ENCODE data around the gene HEY2.

Gene HEY2

GRCh38 chr6:125791820-125792165 lies 42.4 kb downstream of the HEY2 start:
- peak overlapping the region; percentile 72 for H3K27ac ChIP-seq (ENCODE audit: low read length)
- peaks cover 24 to 31% of the 10 kb centered on the region in 2 donors for H3K4me1 ChIP-seq (ENCODE audit: control insufficient read depth in 1 of 2, insufficient read depth in 2 of 2, low read length in 2 of 2)
- H3K9me3 ChIP-seq (ENCODE audit: control insufficient read depth in 1 of 2, low read length in 2 of 2), result no peaks in the 10 kb centered on the region
- no peaks in the 10 kb centered on the region for H3K36me3 ChIP-seq (ENCODE audit: control insufficient read depth in 1 of 2, insufficient read depth in 2 of 2, low read length in 2 of 2)
- H3K27me3 ChIP-seq (ENCODE audit: low read depth, low read length), result no peaks in the 10 kb centered on the region
- H3K4me3 ChIP-seq (ENCODE audit: low read depth in 1 of 2, low read length in 2 of 2), result peak overlapping the region; percentile 77 to 95

DNA sequence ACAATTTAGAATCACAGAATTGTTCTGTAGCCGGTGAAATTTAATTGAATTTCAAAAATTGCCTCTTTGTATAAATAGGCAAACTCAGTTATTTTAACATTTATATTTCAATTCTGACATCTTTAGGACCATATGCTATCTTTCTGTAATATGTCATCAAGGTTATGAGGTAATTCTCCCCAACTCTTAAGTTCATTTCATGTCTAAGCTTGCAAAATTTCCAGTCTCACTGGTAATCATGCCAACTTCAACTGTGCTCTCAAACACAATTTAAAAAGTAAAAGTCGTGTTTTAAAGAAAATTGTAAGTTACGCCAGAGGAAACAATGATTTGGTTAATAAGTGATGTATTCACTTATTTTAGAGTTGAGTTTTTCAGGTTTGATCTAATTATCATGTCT lies 42.7 kb downstream of the HEY2 start:
- H3K36me3 ChIP-seq (ENCODE audit: control insufficient read depth in 1 of 2, insufficient read depth in 2 of 2, low read length in 2 of 2), result no peaks in the 10 kb centered on the region
- no peaks in the 10 kb centered on the region for H3K27me3 ChIP-seq (ENCODE audit: low read depth, low read length)
- H3K4me1 ChIP-seq (ENCODE audit: control insufficient read depth in 1 of 2, insufficient read depth in 2 of 2, low read length in 2 of 2), result peaks cover 24 to 31% of the 10 kb centered on the region in 2 donors
- H3K9me3 ChIP-seq (ENCODE audit: control insufficient read depth in 1 of 2, low read length in 2 of 2), result no peaks in the 10 kb centered on the region
- H3K4me3 ChIP-seq (ENCODE audit: low read depth in 1 of 2, low read length in 2 of 2), result peak overlapping the region; percentile 77 to 95
- peak overlapping the region; percentile 72 for H3K27ac ChIP-seq (ENCODE audit: low read length)

- H3K9me3 ChIP-seq (ENCODE audit: control insufficient read depth in 1 of 2, low read length in 2 of 2), result no peaks in the 10 kb centered on the region
- no peaks in the 10 kb centered on the region for H3K27me3 ChIP-seq (ENCODE audit: low read depth, low read length)
- peak overlapping the region; percentile 72 for H3K27ac ChIP-seq (ENCODE audit: low read length)
- no peak overlapping the region for H3K4me3 ChIP-seq (ENCODE audit: low read depth in 1 of 2, low read length in 2 of 2)
- H3K4me1 ChIP-seq (ENCODE audit: control insufficient read depth in 1 of 2, insufficient read depth in 2 of 2, low read length in 2 of 2), result peaks cover 28 to 34% of the 10 kb centered on the region in 2 donors
- no peaks in the 10 kb centered on the region for H3K36me3 ChIP-seq (ENCODE audit: control insufficient read depth in 1 of 2, insufficient read depth in 2 of 2, low read length in 2 of 2)
These were observed 43.2 kb downstream of the HEY2 start for GRCh38 chr6:125792680-125793079.

DNA sequence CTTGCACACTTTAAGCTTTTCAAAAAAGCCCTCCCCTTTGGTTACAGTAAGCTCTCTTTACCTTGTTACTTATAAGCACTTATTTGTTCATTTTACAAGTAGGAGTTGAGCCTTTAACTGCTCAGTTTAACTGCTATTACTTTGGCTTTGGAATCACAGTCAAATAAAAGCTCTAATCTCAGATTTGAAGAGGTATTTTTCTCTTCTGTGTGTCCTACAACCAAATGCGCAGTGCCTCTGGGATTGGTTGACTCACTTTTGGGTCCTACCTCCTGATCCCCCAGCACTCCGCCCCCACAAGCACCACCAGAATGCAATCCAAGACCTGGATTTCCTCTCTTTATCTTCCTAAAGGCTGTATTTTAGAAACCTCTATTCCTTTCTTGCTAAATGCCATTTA lies 43.8 kb downstream of the HEY2 start:
- peaks cover 29 to 34% of the 10 kb centered on the region in 2 donors for H3K4me1 ChIP-seq (ENCODE audit: control insufficient read depth in 1 of 2, insufficient read depth in 2 of 2, low read length in 2 of 2)
- no peaks in the 10 kb centered on the region for H3K27me3 ChIP-seq (ENCODE audit: low read depth, low read length)
- H3K36me3 ChIP-seq (ENCODE audit: control insufficient read depth in 1 of 2, insufficient read depth in 2 of 2, low read length in 2 of 2), result peaks cover 0 to 4% of the 10 kb centered on the region in 2 donors
- H3K9me3 ChIP-seq (ENCODE audit: control insufficient read depth in 1 of 2, low read length in 2 of 2), result no peaks in the 10 kb centered on the region
- peak overlapping the region; percentile 21 for H3K27ac ChIP-seq (ENCODE audit: low read length)
- H3K4me3 ChIP-seq (ENCODE audit: low read depth in 1 of 2, low read length in 2 of 2), result peak overlapping the region in 1 of 2 donors; percentile 0

GRCh38 chr6:125793863-125794262 lies 44.4 kb downstream of the HEY2 start:
- Histone ChIP-seq H3K9me3 (ENCODE audit: control insufficient read depth in 1 of 2, low read length in 2 of 2) (no peaks in the 10 kb centered on the region), H3K27me3 (ENCODE audit: low read depth, low read length) (no peaks in the 10 kb centered on the region), H3K36me3 (ENCODE audit: control insufficient read depth in 1 of 2, insufficient read depth in 2 of 2, low read length in 2 of 2) (peaks cover 0 to 4% of the 10 kb centered on the region in 2 donors), H3K4me3 (ENCODE audit: low read depth in 1 of 2, low read length in 2 of 2) (peak overlapping the region in 1 of 2 donors; percentile 9), H3K27ac (ENCODE audit: low read length) (no peak overlapping the region), H3K4me1 (ENCODE audit: control insufficient read depth in 1 of 2, insufficient read depth in 2 of 2, low read length in 2 of 2) (peaks cover 29 to 34% of the 10 kb centered on the region in 2 donors)

- Histone ChIP-seq H3K27ac (ENCODE audit: low read length) (no peak overlapping the region), H3K9me3 (ENCODE audit: control insufficient read depth in 1 of 2, low read length in 2 of 2) (no peaks in the 10 kb centered on the region), H3K27me3 (ENCODE audit: low read depth, low read length) (no peaks in the 10 kb centered on the region), H3K4me1 (ENCODE audit: control insufficient read depth in 1 of 2, insufficient read depth in 2 of 2, low read length in 2 of 2) (peaks cover 23 to 27% of the 10 kb centered on the region in 2 donors), H3K4me3 (ENCODE audit: low read depth in 1 of 2, low read length in 2 of 2) (no peak overlapping the region), H3K36me3 (ENCODE audit: control insufficient read depth in 1 of 2, insufficient read depth in 2 of 2, low read length in 2 of 2) (peaks cover 0 to 4% of the 10 kb centered on the region in 2 donors)
These were observed 45.1 kb downstream of the HEY2 start for GRCh38 chr6:125794342-125795137.

DNA sequence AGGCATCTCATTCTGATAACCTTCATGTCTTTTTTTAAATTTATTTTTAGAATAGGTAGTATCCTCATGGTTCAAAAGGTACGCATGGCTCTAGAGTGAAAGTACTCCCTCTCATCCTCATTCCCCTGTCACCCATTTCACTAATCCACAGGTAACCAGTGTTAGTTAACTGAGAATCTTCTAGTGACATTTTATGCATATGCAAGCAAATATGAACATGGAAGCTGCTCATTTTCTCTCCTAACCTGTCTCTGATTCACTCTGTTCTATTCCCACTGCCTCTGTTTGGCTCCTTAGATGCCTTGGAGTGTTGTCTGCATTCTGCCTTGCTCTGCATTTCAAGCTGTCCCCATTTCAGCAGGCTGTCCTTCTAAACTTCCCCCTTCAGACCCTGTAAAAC lies 45.9 kb downstream of the HEY2 start:
- Histone ChIP-seq H3K4me3 (ENCODE audit: low read depth in 1 of 2, low read length in 2 of 2) (no peak overlapping the region), H3K36me3 (ENCODE audit: control insufficient read depth in 1 of 2, insufficient read depth in 2 of 2, low read length in 2 of 2) (peaks cover 0 to 4% of the 10 kb centered on the region in 2 donors), H3K9me3 (ENCODE audit: control insufficient read depth in 1 of 2, low read length in 2 of 2) (no peaks in the 10 kb centered on the region), H3K4me1 (ENCODE audit: control insufficient read depth in 1 of 2, insufficient read depth in 2 of 2, low read length in 2 of 2) (peaks cover 18 to 21% of the 10 kb centered on the region in 2 donors), H3K27me3 (ENCODE audit: low read depth, low read length) (no peaks in the 10 kb centered on the region), H3K27ac (ENCODE audit: low read length) (no peak overlapping the region)

- H3K27me3 ChIP-seq (ENCODE audit: low read depth, low read length), result no peaks in the 10 kb centered on the region
- peak overlapping the region; percentile 28 for H3K27ac ChIP-seq (ENCODE audit: low read length)
- peaks cover 18 to 21% of the 10 kb centered on the region in 2 donors for H3K4me1 ChIP-seq (ENCODE audit: control insufficient read depth in 1 of 2, insufficient read depth in 2 of 2, low read length in 2 of 2)
- H3K36me3 ChIP-seq (ENCODE audit: control insufficient read depth in 1 of 2, insufficient read depth in 2 of 2, low read length in 2 of 2), result peaks cover 0 to 4% of the 10 kb centered on the region in 2 donors
- no peak overlapping the region for H3K4me3 ChIP-seq (ENCODE audit: low read depth in 1 of 2, low read length in 2 of 2)
- H3K9me3 ChIP-seq (ENCODE audit: control insufficient read depth in 1 of 2, low read length in 2 of 2), result no peaks in the 10 kb centered on the region
These were observed 47.9 kb downstream of the HEY2 start for GRCh38 chr6:125797120-125797885.

DNA sequence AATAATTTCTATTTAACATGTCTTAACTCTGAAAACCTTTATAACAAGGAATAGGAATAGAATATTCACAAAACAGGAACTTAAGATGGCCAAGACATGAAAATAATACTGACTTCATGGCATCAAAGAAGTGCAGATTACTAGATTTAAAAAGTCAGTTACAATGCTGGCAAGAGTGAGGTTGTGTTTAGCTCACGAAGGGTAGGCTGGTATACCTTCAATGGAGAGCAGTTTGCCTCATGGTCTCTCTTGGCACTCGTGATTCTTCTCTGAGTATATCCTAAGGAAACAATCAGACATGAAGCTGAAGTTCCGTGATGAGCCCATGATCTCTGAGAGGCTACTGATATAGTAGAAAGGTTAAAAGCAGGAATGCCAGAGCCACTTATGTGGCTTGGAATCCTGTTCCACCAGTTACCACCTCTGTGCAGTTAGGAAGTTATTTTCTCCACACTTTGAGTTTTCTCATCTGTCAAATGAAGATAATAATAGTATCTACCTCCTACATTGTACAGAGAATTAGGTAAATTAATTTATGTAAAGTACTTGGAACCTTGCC lies 48.5 kb downstream of the HEY2 start:
- Histone ChIP-seq H3K4me3 (ENCODE audit: low read depth in 1 of 2, low read length in 2 of 2) (no peak overlapping the region), H3K4me1 (ENCODE audit: control insufficient read depth in 1 of 2, insufficient read depth in 2 of 2, low read length in 2 of 2) (peaks cover 18 to 21% of the 10 kb centered on the region in 2 donors), H3K27ac (ENCODE audit: low read length) (peak overlapping the region; percentile 28), H3K36me3 (ENCODE audit: control insufficient read depth in 1 of 2, insufficient read depth in 2 of 2, low read length in 2 of 2) (peaks cover 0 to 4% of the 10 kb centered on the region in 2 donors), H3K27me3 (ENCODE audit: low read depth, low read length) (no peaks in the 10 kb centered on the region), H3K9me3 (ENCODE audit: control insufficient read depth in 1 of 2, low read length in 2 of 2) (no peaks in the 10 kb centered on the region)

GRCh38 chr6:125798734-125799508 lies 49.5 kb downstream of the HEY2 start:
- Histone ChIP-seq H3K27ac (ENCODE audit: low read length) (no peak overlapping the region), H3K27me3 (ENCODE audit: low read depth, low read length) (no peaks in the 10 kb centered on the region), H3K9me3 (ENCODE audit: control insufficient read depth in 1 of 2, low read length in 2 of 2) (no peaks in the 10 kb centered on the region), H3K36me3 (ENCODE audit: control insufficient read depth in 1 of 2, insufficient read depth in 2 of 2, low read length in 2 of 2) (peaks cover 0 to 4% of the 10 kb centered on the region in 2 donors), H3K4me1 (ENCODE audit: control insufficient read depth in 1 of 2, insufficient read depth in 2 of 2, low read length in 2 of 2) (peaks cover 11 to 15% of the 10 kb centered on the region in 2 donors), H3K4me3 (ENCODE audit: low read depth in 1 of 2, low read length in 2 of 2) (no peak overlapping the region)

DNA sequence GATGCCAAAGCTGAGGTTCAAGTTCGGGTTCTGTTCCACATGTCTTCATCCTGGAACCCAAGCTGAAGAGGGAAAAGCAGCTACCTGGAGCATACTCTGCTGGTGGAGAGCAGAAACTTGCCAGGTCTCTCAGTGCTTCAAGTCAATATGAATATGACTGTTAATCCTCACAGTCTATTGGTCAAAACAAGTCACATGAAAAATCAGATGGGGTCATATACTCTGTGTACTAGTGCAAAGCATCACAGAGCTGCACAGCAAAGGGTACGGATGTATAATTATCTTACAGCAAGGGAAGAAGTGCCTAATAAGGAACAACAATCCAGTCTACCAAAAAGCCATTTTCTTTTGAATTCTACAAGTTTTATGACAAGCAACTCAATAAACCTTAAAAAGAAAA lies 53.0 kb downstream of the HEY2 start:
- peaks cover 3 to 4% of the 10 kb centered on the region in 2 donors for H3K4me1 ChIP-seq (ENCODE audit: control insufficient read depth in 1 of 2, insufficient read depth in 2 of 2, low read length in 2 of 2)
- H3K27ac ChIP-seq (ENCODE audit: low read length), result no peak overlapping the region
- H3K36me3 ChIP-seq (ENCODE audit: control insufficient read depth in 1 of 2, insufficient read depth in 2 of 2, low read length in 2 of 2), result peaks cover 0 to 4% of the 10 kb centered on the region in 2 donors
- H3K4me3 ChIP-seq (ENCODE audit: low read depth in 1 of 2, low read length in 2 of 2), result no peak overlapping the region
- H3K27me3 ChIP-seq (ENCODE audit: low read depth, low read length), result no peaks in the 10 kb centered on the region
- no peaks in the 10 kb centered on the region for H3K9me3 ChIP-seq (ENCODE audit: control insufficient read depth in 1 of 2, low read length in 2 of 2)
